Activated naive CD4-positive, alpha-beta T cell treated with Interleukin-2 at 50 U/mL for 16 hours (primary cell): ENCODE data around the gene ZC3H7B.
"Not testable (repeated sequence)": the region's sequence is repeated elsewhere in the genome, so short reads cannot be mapped to it uniquely, and the experiment has no call there.

ENCODE experiments used
- DNase-seq: peaks from one replicate; pipeline ENCODE4 v3.0.0-alpha.2; 2020

The ZC3H7B gene

GRCh38 chr22:41301085-41302020, at the start of gene ZC3H7B:
Gene ZC3H7B, plus strand, starts transcription at chr22:41301525. Its CDS starts 19,136 bp downstream, at chr22:41320661.
- peak; percentile 86 for DNase-seq

GRCh38 chr22:41252365-41252764, 49.0 kb upstream of the ZC3H7B start:
- DNase-seq: no peak

GRCh38 chr22:41254230-41254629, 47.1 kb upstream of the ZC3H7B start:
- no peak for DNase-seq

GRCh38 chr22:41256254-41257253, 44.8 kb upstream of the ZC3H7B start:
- no peak for DNase-seq

GRCh38 chr22:41257696-41258095, 43.6 kb upstream of the ZC3H7B start:
- no peak for DNase-seq

- DNase-seq: not testable (repeated sequence)
These were observed 41.6 kb upstream of the ZC3H7B start for GRCh38 chr22:41259756-41260155.

GRCh38 chr22:41260871-41261270, 40.5 kb upstream of the ZC3H7B start:
- DNase-seq: no peak

GRCh38 chr22:41261541-41262249, 39.6 kb upstream of the ZC3H7B start:
- DNase-seq: no peak

GRCh38 chr22:41262250-41262765, 39.0 kb upstream of the ZC3H7B start:
- DNase-seq: no peak

- DNase-seq: no peak
These were observed 37.6 kb upstream of the ZC3H7B start for GRCh38 chr22:41263704-41264103.

GRCh38 chr22:41264408-41264941, 36.9 kb upstream of the ZC3H7B start:
- no peak for DNase-seq

- DNase-seq: no peak
These were observed 33.4 kb upstream of the ZC3H7B start for GRCh38 chr22:41267958-41268357.

- DNase-seq: no peak
These were observed 29.5 kb upstream of the ZC3H7B start for GRCh38 chr22:41271787-41272186.

- DNase-seq: no peak
These were observed 28.2 kb upstream of the ZC3H7B start for GRCh38 chr22:41273128-41273527.

GRCh38 chr22:41274856-41275255, 26.5 kb upstream of the ZC3H7B start:
- DNase-seq: no peak

GRCh38 chr22:41280065-41280464, 21.3 kb upstream of the ZC3H7B start:
- DNase-seq: no peak

- no peak for DNase-seq
These were observed 20.5 kb upstream of the ZC3H7B start for GRCh38 chr22:41280854-41281253.

GRCh38 chr22:41284465-41284864, 16.9 kb upstream of the ZC3H7B start:
- no peak for DNase-seq

GRCh38 chr22:41285441-41285819, 15.9 kb upstream of the ZC3H7B start:
- peak; percentile 93 for DNase-seq

- DNase-seq: peak; percentile 98
These were observed 15.3 kb upstream of the ZC3H7B start, which contains the start of gene RANGAP1 for GRCh38 chr22:41285820-41286638. Gene RANGAP1, minus strand, starts transcription at chr22:41286187. Its CDS starts 5,143 bp downstream, at chr22:41281044.

- DNase-seq: peak; percentile 48
These were observed 14.7 kb upstream of the ZC3H7B start for GRCh38 chr22:41286639-41287091.
